ENCODE results near the gene USP6NL. TPM values are rescaled to one million over a fixed set of nuclear protein-coding genes. Genes with fewer than 3 reads are reported as not detected.
"Not testable (repeated sequence)": the region's sequence is repeated elsewhere in the genome, so short reads cannot be mapped to it uniquely, and the experiment has no call there.

The USP6NL gene
- total and polyA plus RNA-seq, 3 experiments from 2014 or later: 1.3 to 3.2 (median 1.9) TPM

- ChIA-PET POLR2A (no interaction called here), CTCF (interaction anchor here (2.1 to 2.5 kb wide), 2 partner anchors 9 to 10 kb away, joined by 5 to 6 read pairs; no protein-coding TSS in a partner anchor)
- no peaks in the 10 kb centered on the region for H3K27me3 ChIP-seq (ENCODE audit: insufficient read depth, low read length, poor library complexity, severe bottlenecking)
- no peaks in the 10 kb centered on the region for H3K36me3 ChIP-seq (ENCODE audit: insufficient read depth, low read length)
- Mint-ChIP-seq H3K4me3 (no peak overlapping the region), H3K9me3 (no peaks in the 10 kb centered on the region), H3K27me3 (peaks cover 0 to 4% of the 10 kb centered on the region in 2 donors), H3K27ac (no peak overlapping the region), H3K4me1 (no peaks in the 10 kb centered on the region), H3K36me3 (peaks cover 0 to 3% (median 0%) of the 10 kb centered on the region in 3 donors)
- no peak for DNase-seq
- H3K4me1 ChIP-seq (ENCODE audit: insufficient read depth, low read length): no peaks in the 10 kb centered on the region
- no peak overlapping the region for H3K4me3 ChIP-seq (ENCODE audit: low read length)
- H3K27ac ChIP-seq (ENCODE audit: low read depth, low read length): no peak overlapping the region
- no peaks in the 10 kb centered on the region for H3K9me3 ChIP-seq (ENCODE audit: low read length)
Observed at GRCh38 chr10:11505639-11506038, 105.8 kb downstream of the USP6NL start.

DNA sequence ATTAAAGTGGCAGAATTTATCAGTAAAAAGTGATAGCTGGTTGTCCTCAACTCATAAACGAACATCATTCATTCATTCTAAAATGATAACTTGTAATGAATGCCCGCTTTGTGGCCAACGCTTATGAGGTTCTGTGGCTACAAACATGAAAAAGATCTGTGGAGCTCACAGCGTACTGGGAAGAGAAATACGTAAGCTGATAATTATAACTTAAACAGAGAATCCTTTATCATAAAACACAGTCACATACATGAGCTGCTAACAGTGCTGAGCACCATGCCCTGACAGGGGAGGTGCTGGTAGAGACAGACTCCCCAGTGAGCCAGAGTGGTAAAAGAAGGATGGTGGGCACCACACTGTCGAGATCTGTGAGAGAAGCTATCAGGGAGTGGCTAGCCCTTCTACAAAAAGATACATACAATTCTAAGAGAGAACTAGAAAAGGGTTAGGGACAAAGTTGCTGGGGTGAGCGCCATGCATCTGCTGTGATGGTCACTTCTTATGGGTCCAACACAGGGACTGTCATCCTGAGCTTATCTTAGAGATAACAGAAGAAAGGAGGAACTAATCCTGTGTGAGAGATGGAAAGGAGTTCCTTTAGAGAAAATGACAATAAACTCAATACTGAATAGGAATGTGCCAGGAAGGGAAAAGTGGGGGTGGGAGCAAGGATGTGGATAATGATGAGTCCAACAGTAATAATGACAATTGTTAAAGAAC lies 106.7 kb downstream of the USP6NL start:
- Histone ChIP-seq H3K27me3 (ENCODE audit: insufficient read depth, low read length, poor library complexity, severe bottlenecking) (no peaks in the 10 kb centered on the region), H3K27ac (ENCODE audit: low read depth, low read length) (no peak overlapping the region), H3K4me1 (ENCODE audit: insufficient read depth, low read length) (no peaks in the 10 kb centered on the region), H3K36me3 (ENCODE audit: insufficient read depth, low read length) (no peaks in the 10 kb centered on the region), H3K9me3 (ENCODE audit: low read length) (no peaks in the 10 kb centered on the region), H3K4me3 (ENCODE audit: low read length) (no peak overlapping the region)
- Mint-ChIP-seq H3K4me1 (no peaks in the 10 kb centered on the region), H3K27me3 (peaks cover 0 to 3% of the 10 kb centered on the region in 2 donors), H3K4me3 (no peak overlapping the region), H3K27ac (peak overlapping the region in 1 of 8 donors; percentile 48), H3K9me3 (no peaks in the 10 kb centered on the region), H3K36me3 (peaks cover 0 to 3% (median 0%) of the 10 kb centered on the region in 3 donors)
- ChIA-PET POLR2A (no interaction called here), CTCF (interaction anchor here (2.1 to 2.5 kb wide), 2 partner anchors 9 to 10 kb away, joined by 5 to 6 read pairs; no protein-coding TSS in a partner anchor)
- DNase-seq: no peak

DNA sequence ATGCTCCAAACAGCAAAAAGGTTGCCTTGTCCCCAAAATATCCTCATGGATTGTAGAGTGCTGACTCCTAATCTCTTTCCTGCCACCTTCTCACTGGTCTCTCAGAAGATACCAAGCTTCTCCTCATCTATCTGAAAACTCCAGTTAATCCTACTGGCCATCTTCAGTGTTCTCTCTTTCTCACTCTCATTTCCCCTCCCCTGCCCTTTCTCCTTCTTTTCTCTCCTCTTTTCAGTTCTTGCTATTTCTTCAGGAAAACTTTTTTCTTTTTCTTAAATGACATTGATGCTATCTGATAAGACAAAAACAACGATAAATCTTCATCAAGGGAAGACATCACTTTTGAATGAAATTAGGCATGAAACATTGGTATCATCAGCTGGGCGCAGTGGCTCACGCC lies 109.8 kb downstream of the USP6NL start:
- DNase-seq: no peak
- H3K4me1 ChIP-seq (ENCODE audit: insufficient read depth, low read length): no peaks in the 10 kb centered on the region
- Mint-ChIP-seq H3K9me3 (no peaks in the 10 kb centered on the region), H3K4me1 (no peaks in the 10 kb centered on the region), H3K4me3 (no peak overlapping the region), H3K27me3 (peaks cover 0 to 2% of the 10 kb centered on the region in 2 donors), H3K27ac (peak overlapping the region in 1 of 8 donors; percentile 89), H3K36me3 (peaks cover 0 to 4% (median 3%) of the 10 kb centered on the region in 3 donors)
- ChIA-PET POLR2A (no interaction called here), CTCF (interaction anchor here (1.3 kb wide), 1 partner anchor 256 kb away, joined by 3 read pairs; no protein-coding TSS in a partner anchor)
- H3K27ac ChIP-seq (ENCODE audit: low read depth, low read length): no peak overlapping the region
- no peaks in the 10 kb centered on the region for H3K9me3 ChIP-seq (ENCODE audit: low read length)
- H3K4me3 ChIP-seq (ENCODE audit: low read length): no peak overlapping the region
- H3K36me3 ChIP-seq (ENCODE audit: insufficient read depth, low read length): no peaks in the 10 kb centered on the region
- H3K27me3 ChIP-seq (ENCODE audit: insufficient read depth, low read length, poor library complexity, severe bottlenecking): no peaks in the 10 kb centered on the region

DNA sequence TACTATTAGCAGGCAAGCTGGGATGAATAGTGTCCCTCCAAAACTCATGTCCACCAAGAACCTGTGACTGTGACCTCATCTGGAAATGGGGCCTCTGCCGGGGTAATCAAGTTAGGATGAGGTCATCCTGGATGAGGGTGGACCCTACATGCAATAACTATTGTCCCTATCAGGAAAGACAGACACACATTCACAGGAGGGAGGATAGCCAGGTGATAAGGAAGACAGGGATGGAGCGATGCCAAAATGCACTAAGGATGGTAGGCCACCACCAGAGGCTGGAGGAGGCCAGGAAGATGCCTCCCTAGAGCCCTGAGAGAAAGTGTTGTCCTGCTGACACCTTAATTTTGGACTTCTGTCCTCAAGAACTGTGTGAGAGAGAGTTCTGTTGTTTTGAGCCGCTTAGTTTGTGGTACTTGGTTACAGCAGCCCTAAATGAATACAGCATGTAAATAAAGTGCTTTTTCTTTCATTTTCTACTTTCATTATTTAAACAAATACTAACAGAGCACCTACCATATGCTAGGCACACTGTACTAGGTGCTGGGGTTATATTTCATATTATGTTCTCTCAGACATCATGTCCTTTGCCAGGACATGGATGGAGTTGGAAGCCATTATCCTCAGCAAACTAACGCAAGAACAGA lies 111.9 kb downstream of the USP6NL start:
- no peak for DNase-seq
- Histone ChIP-seq H3K4me1 (ENCODE audit: insufficient read depth, low read length) (no peaks in the 10 kb centered on the region), H3K36me3 (ENCODE audit: insufficient read depth, low read length) (no peaks in the 10 kb centered on the region), H3K27ac (ENCODE audit: low read depth, low read length) (peak overlapping the region; percentile 48), H3K27me3 (ENCODE audit: insufficient read depth, low read length, poor library complexity, severe bottlenecking) (no peaks in the 10 kb centered on the region), H3K9me3 (ENCODE audit: low read length) (no peaks in the 10 kb centered on the region), H3K4me3 (ENCODE audit: low read length) (no peak overlapping the region)
- H3K27me3 Mint-ChIP-seq: no peaks in the 10 kb centered on the region
- no peak overlapping the region for H3K4me3 Mint-ChIP-seq
- H3K27ac Mint-ChIP-seq: no peak overlapping the region
- H3K9me3 Mint-ChIP-seq: no peaks in the 10 kb centered on the region
- ChIA-PET CTCF (interaction anchor here (1.2 kb wide), 1 partner anchor 15 kb away, joined by 3 read pairs; no protein-coding TSS in a partner anchor), POLR2A (interaction anchor here (0.8 kb wide), 1 partner anchor 67 kb away, joined by 3 read pairs; no protein-coding TSS in a partner anchor)
- peaks cover 0 to 4% (median 3%) of the 10 kb centered on the region in 3 donors for H3K36me3 Mint-ChIP-seq
- no peaks in the 10 kb centered on the region for H3K4me1 Mint-ChIP-seq

- H3K9me3 ChIP-seq (ENCODE audit: low read length): no peaks in the 10 kb centered on the region
- H3K4me3 ChIP-seq (ENCODE audit: low read length): no peak overlapping the region
- no peaks in the 10 kb centered on the region for H3K4me1 ChIP-seq (ENCODE audit: insufficient read depth, low read length)
- peaks cover 0 to 8% (median 6%) of the 10 kb centered on the region in 3 donors for H3K36me3 Mint-ChIP-seq
- H3K27me3 Mint-ChIP-seq: no peaks in the 10 kb centered on the region
- H3K9me3 Mint-ChIP-seq: no peaks in the 10 kb centered on the region
- CTCF ChIA-PET: interaction anchor here (1.7 kb wide), 1 partner anchor 17 kb away, joined by 3 read pairs; no protein-coding TSS in a partner anchor
- no peaks in the 10 kb centered on the region for H3K27me3 ChIP-seq (ENCODE audit: insufficient read depth, low read length, poor library complexity, severe bottlenecking)
- no peak overlapping the region for H3K27ac ChIP-seq (ENCODE audit: low read depth, low read length)
- no peak for DNase-seq
- no peaks in the 10 kb centered on the region for H3K36me3 ChIP-seq (ENCODE audit: insufficient read depth, low read length)
- POLR2A ChIA-PET: no interaction called here
- no peak overlapping the region for H3K27ac Mint-ChIP-seq
- no peaks in the 10 kb centered on the region for H3K4me1 Mint-ChIP-seq
- no peak overlapping the region for H3K4me3 Mint-ChIP-seq
Observed at GRCh38 chr10:11498399-11498798, 113.1 kb downstream of the USP6NL start.

GRCh38 chr10:11494923-11495322 lies 116.5 kb downstream of the USP6NL start:
- peaks cover 0 to 17% (median 7%) of the 10 kb centered on the region in 3 donors for H3K36me3 Mint-ChIP-seq
- H3K4me1 ChIP-seq (ENCODE audit: insufficient read depth, low read length); H3K27me3 Mint-ChIP-seq; H3K9me3 ChIP-seq (ENCODE audit: low read length); H3K4me3 ChIP-seq (ENCODE audit: low read length); POLR2A ChIA-PET; H3K27ac ChIP-seq (ENCODE audit: low read depth, low read length); H3K4me1 Mint-ChIP-seq; H3K27me3 ChIP-seq (ENCODE audit: insufficient read depth, low read length, poor library complexity, severe bottlenecking); H3K36me3 ChIP-seq (ENCODE audit: insufficient read depth, low read length); DNase-seq; H3K27ac Mint-ChIP-seq; H3K9me3 Mint-ChIP-seq: not testable (repeated sequence)
- CTCF ChIA-PET: interaction anchor here (2.3 kb wide), 1 partner anchor 11 kb away, joined by 6 read pairs; no protein-coding TSS in a partner anchor
- H3K4me3 Mint-ChIP-seq: peak overlapping the region in 1 of 7 donors; percentile 4

DNA sequence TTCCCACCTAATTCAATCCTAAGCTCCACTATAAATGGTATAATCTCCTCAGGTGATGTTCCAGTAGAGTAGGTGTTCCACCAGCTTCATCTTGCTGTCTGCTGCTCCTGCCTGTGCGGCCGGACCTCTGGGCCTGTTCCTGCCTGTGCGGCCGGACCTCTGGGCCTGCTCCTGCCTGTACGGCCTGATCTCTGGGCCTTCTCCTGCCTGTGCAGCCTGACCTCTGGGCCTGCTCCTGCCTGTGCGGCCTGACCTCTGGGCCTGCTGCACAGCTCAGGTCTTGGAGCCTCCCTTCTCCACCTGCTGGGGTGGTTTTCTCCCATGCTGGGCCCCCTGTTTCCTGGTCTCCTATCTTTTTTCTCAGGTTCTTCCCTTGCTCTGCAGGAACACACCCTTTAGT lies 117.8 kb downstream of the USP6NL start:
- ChIA-PET CTCF (no interaction called here), POLR2A (no interaction called here)
- no peak for DNase-seq
- Histone ChIP-seq H3K4me1 (ENCODE audit: insufficient read depth, low read length) (no peaks in the 10 kb centered on the region), H3K27ac (ENCODE audit: low read depth, low read length) (no peak overlapping the region), H3K36me3 (ENCODE audit: insufficient read depth, low read length) (no peaks in the 10 kb centered on the region), H3K4me3 (ENCODE audit: low read length) (no peak overlapping the region), H3K27me3 (ENCODE audit: insufficient read depth, low read length, poor library complexity, severe bottlenecking) (no peaks in the 10 kb centered on the region), H3K9me3 (ENCODE audit: low read length) (no peaks in the 10 kb centered on the region)
- Mint-ChIP-seq H3K27me3 (no peaks in the 10 kb centered on the region), H3K9me3 (no peaks in the 10 kb centered on the region), H3K4me3 (no peak overlapping the region), H3K4me1 (no peaks in the 10 kb centered on the region), H3K36me3 (peaks cover 0 to 23% (median 3%) of the 10 kb centered on the region in 3 donors), H3K27ac (no peak overlapping the region)

- Histone ChIP-seq H3K9me3 (ENCODE audit: low read length) (no peaks in the 10 kb centered on the region), H3K4me1 (ENCODE audit: insufficient read depth, low read length) (no peaks in the 10 kb centered on the region), H3K4me3 (ENCODE audit: low read length) (no peak overlapping the region), H3K27me3 (ENCODE audit: insufficient read depth, low read length, poor library complexity, severe bottlenecking) (no peaks in the 10 kb centered on the region), H3K27ac (ENCODE audit: low read depth, low read length) (no peak overlapping the region), H3K36me3 (ENCODE audit: insufficient read depth, low read length) (no peaks in the 10 kb centered on the region)
- Mint-ChIP-seq H3K9me3 (no peaks in the 10 kb centered on the region), H3K4me1 (no peaks in the 10 kb centered on the region), H3K27ac (no peak overlapping the region), H3K36me3 (peaks cover 0 to 22% (median 3%) of the 10 kb centered on the region in 3 donors), H3K4me3 (no peak overlapping the region), H3K27me3 (peaks cover 0 to 2% of the 10 kb centered on the region in 2 donors)
- no peak for DNase-seq
- ChIA-PET CTCF (no interaction called here), POLR2A (no interaction called here)
Observed at GRCh38 chr10:11491087-11491486, 120.4 kb downstream of the USP6NL start.

All from CD8-positive, alpha-beta memory T cell (primary cell).